ENCODE measurements around the gene KCNIP4. TPM values are rescaled to one million over a fixed set of nuclear protein-coding genes. Genes with fewer than 3 reads are reported as not detected.

KCNIP4 gene
- total and polyA plus RNA-seq, 2 of the 4 experiments (the other 2 are of a cell fraction) = not detected

DNA sequence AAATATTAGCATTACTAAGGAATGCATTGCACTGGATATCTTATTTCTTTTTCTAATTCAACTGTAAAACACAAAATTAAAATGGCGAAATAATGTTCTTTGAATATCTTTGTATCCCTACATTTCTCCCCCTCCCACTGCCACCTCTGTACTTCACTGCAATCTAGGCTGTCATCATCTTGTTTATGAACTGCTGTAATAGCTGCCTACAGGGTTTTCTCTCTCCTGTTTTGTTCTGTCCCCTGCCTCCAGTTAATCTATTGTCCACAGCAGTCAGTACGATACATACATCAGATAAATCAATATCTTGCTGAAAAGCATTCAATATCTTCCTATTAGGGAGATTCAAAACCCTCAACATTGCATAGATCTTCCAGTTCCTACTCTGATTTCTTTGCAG lies 528.4 kb downstream of the KCNIP4 start:
- no peaks in the 10 kb centered on the region for H3K36me3 ChIP-seq (ENCODE audit: control insufficient read depth, insufficient read depth, low read length)
- ChIA-PET POLR2A (ENCODE audit: unreplicated experiment) (no interaction called here), CTCF (no interaction called here)
- no peaks in the 10 kb centered on the region; the same call in none of the 2 replicates for H3K9me3 ChIP-seq (ENCODE audit: control insufficient read depth, insufficient read depth, low read length)
- H3K14ac ChIP-seq (replicated peaks; ENCODE audit: low read depth, low read length) = no peak overlapping the region
- H3K9me1 ChIP-seq (ENCODE audit: insufficient read depth, low read length) = no peaks in the 10 kb centered on the region
- no CpG with 5 or more reads among the region's 2 CpGs for WGBS, 2 experiments (ENCODE audit: extremely low coverage in 2 of 2, insufficient read length in 1 of 2)
- no peak overlapping the region for H2AK9ac ChIP-seq (replicated peaks; ENCODE audit: low read depth, low read length, poor library complexity)
- dilution Hi-C loops (cut with HindIII; ENCODE audit: low sequenced_read_pairs, unreplicated experiment) = no loop called here
- no peaks in the 10 kb centered on the region for H3K4me1 ChIP-seq (ENCODE audit: control insufficient read depth, insufficient read depth, low read length)
- H3K56ac ChIP-seq (ENCODE audit: extremely low read depth, insufficient read depth, low read length) = no peak overlapping the region
- no peak overlapping the region for H3K18ac ChIP-seq (ENCODE audit: low read depth, low read length)
- no peak overlapping the region for H2BK5ac ChIP-seq (ENCODE audit: low read depth, low read length, poor library complexity, severe bottlenecking)
- H3K4me2 ChIP-seq (ENCODE audit: low read depth, low read length) = no peak overlapping the region
- H3K27me3 ChIP-seq (ENCODE audit: control insufficient read depth, insufficient read depth, low read length) = no peaks in the 10 kb centered on the region
- H2AK5ac ChIP-seq (ENCODE audit: low read depth, low read length) = no peak overlapping the region
- no peak overlapping the region for H3K4ac ChIP-seq (ENCODE audit: low read depth, low read length)
- H3K23ac ChIP-seq (ENCODE audit: low read depth, low read length) = no peak overlapping the region
- H4K20me1 ChIP-seq (ENCODE audit: insufficient read depth, low read length) = no peaks in the 10 kb centered on the region
- H2AFZ ChIP-seq (replicated peaks; ENCODE audit: low read length, poor library complexity) = no peak overlapping the region
- H4K5ac ChIP-seq (ENCODE audit: low read depth, low read length) = no peak overlapping the region
- H2BK120ac ChIP-seq (ENCODE audit: low read depth, low read length) = no peak overlapping the region
- H4K8ac ChIP-seq (ENCODE audit: low read depth in 2 of 2, low read length in 2 of 2) = no peak overlapping the region
- no peak overlapping the region for H3K27ac ChIP-seq (ENCODE audit: insufficient read depth, low read length)
- H3K9ac ChIP-seq (ENCODE audit: low read depth, low read length) = no peak overlapping the region
- no TSS peak for BruUV-seq (replicated peaks)
- no peaks in the 10 kb centered on the region for H3K79me1 ChIP-seq (ENCODE audit: low read depth in 1 of 2, low read length in 2 of 2)
- no peak overlapping the region for H3K4me3 ChIP-seq (ENCODE audit: insufficient read depth, low read depth, low read length)
- DNase-seq (no peak), ATAC-seq (ENCODE audit: low read depth) (no peak)
- H2BK20ac ChIP-seq (ENCODE audit: low read depth, low read length) = no peak overlapping the region
- no peak overlapping the region for H4K91ac ChIP-seq (ENCODE audit: insufficient read depth, low read depth, low read length)
- intact Hi-C loops (cut with micrococcal nuclease) = no loop called here
- in situ Hi-C loops (cut with MboI; ENCODE audit: low sequenced_read_pairs) = no loop called here
- no peak for TF ChIP-seq RAD21 (IDR thresholded peaks at IDR 0.05; ENCODE audit: low read length)
- TF ChIP-seq MAFK (IDR thresholded peaks at IDR 0.05; ENCODE audit: low read depth, low read length) = no peak
- no peak for TF ChIP-seq MXI1 (IDR thresholded peaks at IDR 0.05; ENCODE audit: borderline replicate concordance, low read depth, low read length)
- TF ChIP-seq NFE2L2 (IDR thresholded peaks at IDR 0.05; ENCODE audit: low read depth, low read length) = no peak
- no peak for TF ChIP-seq POLR2A (IDR thresholded peaks at IDR 0.05; ENCODE audit: low read depth, low read length)
- TF ChIP-seq RFX5 (IDR thresholded peaks at IDR 0.05; ENCODE audit: low read depth, low read length) = no peak
- TF ChIP-seq BHLHE40 (IDR thresholded peaks at IDR 0.05; ENCODE audit: low read depth, low read length) = no peak
- no peak for TF ChIP-seq FOS (IDR thresholded peaks at IDR 0.05; ENCODE audit: low read depth, low read length)
- H2BK15ac ChIP-seq (ENCODE audit: low read depth, low read length) = no peak overlapping the region
